ENCODE results near the gene EEF1AKMT1.

GRCh38 chr13:20716951-20717350 lies 56.8 kb downstream of the EEF1AKMT1 start:
- TF ChIP-seq EZH2 (IDR thresholded peaks at IDR 0.05) (no peak), POLR2AphosphoS5 (IDR thresholded peaks at IDR 0.05; ENCODE audit: borderline replicate concordance, low read depth, low read length) (no peak)
